Prostate gland (tissue), 2 donors: ENCODE results near the gene NYNRIN. TPM values are rescaled to one million over a fixed set of nuclear protein-coding genes. Genes with fewer than 3 reads are reported as not detected.

Source experiments
- DNase-seq: peaks from one replicate; pipeline ENCODE4 v3.0.0-alpha.2; 2019; ENCODE audit warnings: low spot score
- H3K27ac ChIP-seq, 2 donors: fragments of 200-600 bp; sonication (generic); 2 replicates each; pipeline ENCODE4 v1.5.1; 2017 to 2019
- H3K27me3 ChIP-seq: fragments of 200-600 bp; sonication (generic); replicated peaks from 2 replicates; pipeline ENCODE4 v1.5.1; 2019; ENCODE audit not compliant: insufficient read depth
- H3K36me3 ChIP-seq, 2 donors: fragments of 200-600 bp; sonication (generic); 1 replicate in 1 of 2; 2 replicates in 1 of 2; pipeline versions ENCODE4 v1.5.1 to v1.8.1; 2017 to 2019
- H3K4me1 ChIP-seq: fragments of 200-600 bp; sonication (generic); replicated peaks from 2 replicates; pipeline ENCODE4 v1.5.1; 2019
- H3K4me3 ChIP-seq, 2 donors: fragments of 200-600 bp; sonication (generic); 2 replicates each; pipeline ENCODE4 v1.5.1; 2017 to 2019
- H3K9me3 ChIP-seq: fragments of 200-600 bp; sonication (generic); 2 replicates; pipeline ENCODE4 v1.5.1; 2017
- POLR2A ChIP-seq: fragments of 450-650 bp; IDR thresholded peaks from one replicate; pipeline ENCODE4 v1.6.1; 2016; ENCODE audit warnings: antibody characterized with exemption, mild to moderate bottlenecking
- POLR2AphosphoS5 ChIP-seq: sonication (generic); formaldehyde crosslinking; IDR thresholded peaks from one replicate; pipeline ENCODE4 v1.6.1; 2017; ENCODE audit warnings: antibody characterized with exemption
- WGBS: methylation state at CpG from one replicate; pipeline ENCODE4 v1.1.5; 2018; 5-methylcytosine and 5-hydroxymethylcytosine counted together
- intact Hi-C: fragments of 100-400 bp; cut with DNase I; formaldehyde crosslinking; loops from one replicate; pipeline ENCODE4 v1.14.2; 2022
- total RNA-seq, 2 donors: library from RNA; depleted of rRNA; stranded (reverse); fragments of >200 nt; gene quantifications; one replicate each; pipeline ENCODE4 v1.1.0, GENCODE V29; 2016
- TF ChIP-seq, protein P1 (sequence below), 4 experiments: fragments of 200-600 bp in 2 of 4; fragments of 450-650 bp in 2 of 4; sonication (generic) in 2 of 4; IDR thresholded peaks; 1 replicate in 3 of 4; 2 replicates in 1 of 4; pipeline ENCODE4 v1.5.1; 2016 to 2019; ENCODE audit warnings: antibody characterized with exemption in 4 of 4, mild to moderate bottlenecking in 2 of 4, moderate library complexity in 2 of 4

Gene NYNRIN
- total RNA-seq, 2 donors from 2014 or later, result 10.5 to 26.5 TPM

GRCh38 chr14:24406416-24406815, 7.6 kb downstream of the NYNRIN start:
- Histone ChIP-seq H3K36me3 (no peaks in the 10 kb centered on the region), H3K4me1 (no peaks in the 10 kb centered on the region), H3K9me3 (no peaks in the 10 kb centered on the region), H3K27ac (no peak overlapping the region), H3K27me3 (no peaks in the 10 kb centered on the region), H3K4me3 (no peak overlapping the region)
- TF ChIP-seq, protein P1, sequence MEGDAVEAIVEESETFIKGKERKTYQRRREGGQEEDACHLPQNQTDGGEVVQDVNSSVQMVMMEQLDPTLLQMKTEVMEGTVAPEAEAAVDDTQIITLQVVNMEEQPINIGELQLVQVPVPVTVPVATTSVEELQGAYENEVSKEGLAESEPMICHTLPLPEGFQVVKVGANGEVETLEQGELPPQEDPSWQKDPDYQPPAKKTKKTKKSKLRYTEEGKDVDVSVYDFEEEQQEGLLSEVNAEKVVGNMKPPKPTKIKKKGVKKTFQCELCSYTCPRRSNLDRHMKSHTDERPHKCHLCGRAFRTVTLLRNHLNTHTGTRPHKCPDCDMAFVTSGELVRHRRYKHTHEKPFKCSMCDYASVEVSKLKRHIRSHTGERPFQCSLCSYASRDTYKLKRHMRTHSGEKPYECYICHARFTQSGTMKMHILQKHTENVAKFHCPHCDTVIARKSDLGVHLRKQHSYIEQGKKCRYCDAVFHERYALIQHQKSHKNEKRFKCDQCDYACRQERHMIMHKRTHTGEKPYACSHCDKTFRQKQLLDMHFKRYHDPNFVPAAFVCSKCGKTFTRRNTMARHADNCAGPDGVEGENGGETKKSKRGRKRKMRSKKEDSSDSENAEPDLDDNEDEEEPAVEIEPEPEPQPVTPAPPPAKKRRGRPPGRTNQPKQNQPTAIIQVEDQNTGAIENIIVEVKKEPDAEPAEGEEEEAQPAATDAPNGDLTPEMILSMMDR (IDR thresholded peaks at IDR 0.05), result no peak
- TF ChIP-seq POLR2AphosphoS5 (no peak), POLR2A (no peak)
- 87% methylated on average over 6 of the region's 6 CpGs for WGBS
- intact Hi-C loops, result no loop called here
- DNase-seq, result no peak

GRCh38 chr14:24407608-24408325, 9.0 kb downstream of the NYNRIN start:
- H3K4me1 ChIP-seq, result no peaks in the 10 kb centered on the region
- DNase-seq, result no peak

DNA sequence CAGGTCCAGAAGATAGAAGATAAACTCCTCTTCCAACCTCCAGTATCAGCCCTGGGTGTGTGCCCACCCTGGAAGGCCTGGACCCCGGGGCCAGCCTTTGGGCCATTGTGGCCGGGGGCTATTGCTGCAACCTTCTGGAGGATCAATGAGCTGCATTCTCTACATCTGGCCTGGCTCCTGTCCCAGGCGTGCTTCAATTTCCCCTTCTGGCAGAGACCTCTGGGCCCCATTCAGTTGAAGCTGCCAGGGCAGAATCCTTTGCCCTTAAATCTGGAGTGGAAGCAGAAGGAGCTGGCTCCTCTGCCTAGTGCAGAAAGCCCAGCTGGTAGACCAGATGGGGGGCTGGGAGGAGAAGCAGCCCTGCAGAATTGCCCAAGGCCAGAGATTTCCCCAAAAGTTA, 10.0 kb downstream of the NYNRIN start:
- H3K4me3 ChIP-seq, result no peak overlapping the region
- H3K9me3 ChIP-seq, result no peaks in the 10 kb centered on the region
- no peak for DNase-seq
- TF ChIP-seq POLR2A (no peak), POLR2AphosphoS5 (no peak)
- TF ChIP-seq, protein P1 (IDR thresholded peaks at IDR 0.05), result no peak
- intact Hi-C loops, result no loop called here
- no peaks in the 10 kb centered on the region for H3K36me3 ChIP-seq
- H3K4me1 ChIP-seq, result no peaks in the 10 kb centered on the region
- 65% methylated on average over 3 of the region's 3 CpGs for WGBS
- no peaks in the 10 kb centered on the region for H3K27me3 ChIP-seq
- no peak overlapping the region for H3K27ac ChIP-seq

More at GRCh38 chr14:24407608-24408325, 9.0 kb downstream of the NYNRIN start:
- H3K27me3 ChIP-seq, result no peaks in the 10 kb centered on the region
- no peak overlapping the region for H3K27ac ChIP-seq
- TF ChIP-seq, protein P1 (IDR thresholded peaks at IDR 0.05), result no peak
- TF ChIP-seq POLR2A (no peak), POLR2AphosphoS5 (no peak)
- 93% methylated on average over 17 of the region's 18 CpGs for WGBS
- no peaks in the 10 kb centered on the region for H3K9me3 ChIP-seq
- intact Hi-C loops, result no loop called here
- no peak overlapping the region for H3K4me3 ChIP-seq
- H3K36me3 ChIP-seq, result no peaks in the 10 kb centered on the region

DNA sequence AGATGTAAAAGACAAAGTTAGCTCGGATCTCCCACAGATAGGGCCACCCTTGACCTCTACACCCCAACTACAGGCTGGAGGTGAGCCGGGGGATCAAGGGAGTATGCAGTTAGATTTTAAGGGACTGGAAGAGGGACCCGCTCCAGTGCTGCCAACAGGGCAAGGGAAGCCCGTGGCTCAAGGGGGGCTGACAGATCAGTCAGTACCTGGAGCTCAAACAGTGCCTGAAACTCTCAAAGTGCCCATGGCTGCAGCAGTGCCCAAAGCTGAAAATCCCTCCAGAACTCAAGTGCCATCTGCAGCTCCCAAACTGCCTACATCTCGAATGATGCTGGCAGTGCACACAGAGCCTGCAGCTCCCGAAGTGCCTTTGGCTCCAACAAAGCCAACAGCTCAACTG, 10.4 kb downstream of the NYNRIN start:
- TF ChIP-seq, protein P1 (IDR thresholded peaks at IDR 0.05), result no peak
- TF ChIP-seq POLR2A, result no peak
- TF ChIP-seq POLR2AphosphoS5, result no peak
- Histone ChIP-seq H3K9me3 (no peaks in the 10 kb centered on the region), H3K4me1 (no peaks in the 10 kb centered on the region), H3K4me3 (no peak overlapping the region), H3K27me3 (no peaks in the 10 kb centered on the region), H3K27ac (no peak overlapping the region), H3K36me3 (no peaks in the 10 kb centered on the region)
- no peak for DNase-seq
- intact Hi-C loops, result no loop called here
- 82% methylated on average over 6 of the region's 6 CpGs for WGBS

GRCh38 chr14:24409956-24410355, 11.2 kb downstream of the NYNRIN start:
- Histone ChIP-seq H3K9me3 (no peaks in the 10 kb centered on the region), H3K4me1 (no peaks in the 10 kb centered on the region), H3K27ac (no peak overlapping the region), H3K4me3 (no peak overlapping the region), H3K36me3 (no peaks in the 10 kb centered on the region), H3K27me3 (no peaks in the 10 kb centered on the region)
- intact Hi-C loops, result no loop called here
- 97% methylated on average over 10 of the region's 10 CpGs for WGBS
- TF ChIP-seq, protein P1 (IDR thresholded peaks at IDR 0.05), result no peak
- no peak for TF ChIP-seq POLR2AphosphoS5
- no peak for TF ChIP-seq POLR2A
- DNase-seq, result no peak
